Keratinocyte (primary cell): ENCODE measurements around the gene SLITRK6.

Experiments used
- CTCF ChIP-seq, 3 experiments: IDR thresholded peaks in 1 of 3; conservative IDR thresholded peaks in 1 of 3; optimal IDR thresholded peaks in 1 of 3; 2 replicates in 2 of 3; 3 replicates in 1 of 3; pipeline versions ENCODE3 to v1.5.1; 2011; ENCODE audit warnings: low read length in 3 of 3, mild to moderate bottlenecking in 3 of 3, moderate library complexity in 2 of 3, control low read depth in 1 of 3, inconsistent platforms in 1 of 3; ENCODE audit not compliant: insufficient read depth in 2 of 3; ENCODE audit errors: extremely low read depth in 1 of 3
- EZH2 ChIP-seq: IDR thresholded peaks from one replicate; pipeline ENCODE4 v1.6.1; 2012; ENCODE audit warnings: inconsistent platforms, mild to moderate bottlenecking, low read length, moderate library complexity

DNA sequence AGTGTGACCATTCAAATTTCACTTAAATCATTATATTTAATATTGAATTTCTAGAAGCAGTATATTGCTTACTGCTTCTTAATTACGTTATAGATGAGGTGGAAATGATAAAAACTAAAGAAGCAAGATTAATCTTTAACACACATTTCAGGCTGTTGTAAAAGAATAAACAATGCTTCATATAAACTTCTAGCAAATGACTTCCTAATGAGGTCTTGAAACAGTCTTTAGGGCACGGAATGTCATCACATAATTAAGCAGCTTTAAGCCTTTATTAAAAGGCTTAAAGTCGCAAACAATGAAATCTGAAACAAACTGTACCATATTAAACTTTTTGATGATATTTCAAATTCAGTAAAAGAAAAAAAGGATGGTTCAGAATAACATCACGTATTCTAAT is 1.9 kb downstream of the SLITRK6 start:
- TF ChIP-seq CTCF (optimal IDR thresholded peaks at IDR 0.05 in 1 of 3, IDR thresholded peaks at IDR 0.05 in 1 of 3, conservative IDR thresholded peaks at IDR 0.05 in 1 of 3; ENCODE audit: extremely low read depth in 1 of 3, insufficient read depth in 2 of 3, low read length in 3 of 3) (no peak), EZH2 (no peak)
